K562 (cell line): Measurements from ENCODE around the gene CATSPER1. TPM values are rescaled to one million over a fixed set of nuclear protein-coding genes. Genes with fewer than 3 reads are reported as not detected.
A peak's percentile ranks its signal among the peaks of the same experiment; 100 is the strongest.

ENCODE experiments used
- ARID2 ChIP-seq: fragments of 450-650 bp; IDR thresholded peaks from 2 replicates; pipeline ENCODE4 v1.6.1; 2017; ENCODE audit warnings: antibody characterized with exemption, mild to moderate bottlenecking
- BACH1 ChIP-seq: fragments of 200-800 bp; sonication (Bioruptor generic); IDR thresholded peaks from 2 replicates; pipeline ENCODE4 v1.6.1; 2016; ENCODE audit warnings: missing genetic modification characterization, missing compliant biosample characterization
- C11orf30 ChIP-seq: fragments of 450-650 bp; IDR thresholded peaks from 2 replicates; pipeline ENCODE4 v1.6.1; 2016; ENCODE audit warnings: low read depth, mild to moderate bottlenecking
- CBX8 ChIP-seq: fragments of 200-600 bp; sonication (generic); IDR thresholded peaks from 2 replicates; pipeline ENCODE4 v1.6.1; 2012; ENCODE audit warnings: borderline replicate concordance, mixed run types, low read depth, mild to moderate bottlenecking, moderate library complexity, mixed read lengths, low read length, control low read depth, inconsistent platforms; ENCODE audit not compliant: poor library complexity, severe bottlenecking; ENCODE audit errors: extremely low read depth
- ERF ChIP-seq: fragments of 450-650 bp; formaldehyde crosslinking; IDR thresholded peaks from 2 replicates; pipeline ENCODE4 v1.4.0; 2020; ENCODE audit warnings: mild to moderate bottlenecking, mixed read lengths
- FOXK2 ChIP-seq, 2 experiments: fragments of 450-650 bp; IDR thresholded peaks in 1 of 2; conservative IDR thresholded peaks in 1 of 2; 2 replicates each; pipeline ENCODE4 v1.6.1; 2016; ENCODE audit warnings: low read depth in 2 of 2, mild to moderate bottlenecking in 1 of 2
- FOXM1 ChIP-seq, 2 experiments: fragments of 450-650 bp in 1 of 2; sonication (generic) in 1 of 2; formaldehyde crosslinking in 1 of 2; IDR thresholded peaks; 2 replicates each; pipeline versions ENCODE4 v1.6.1 to v1.9.0; 2017 to 2022; ENCODE audit warnings: low read depth in 2 of 2, mild to moderate bottlenecking in 2 of 2, missing genetic modification reagents in 1 of 2, moderate library complexity in 1 of 2
- GTF2E2 ChIP-seq: fragments of 200-800 bp; sonication (Bioruptor generic); IDR thresholded peaks from 2 replicates; pipeline ENCODE4 v1.6.1; 2016; ENCODE audit warnings: missing genetic modification characterization, missing compliant biosample characterization
- ILF3 ChIP-seq: fragments of 450-650 bp; IDR thresholded peaks from 2 replicates; pipeline ENCODE4 v1.6.1; 2018; ENCODE audit warnings: antibody characterized with exemption, mild to moderate bottlenecking, moderate library complexity, borderline replicate concordance
- KAT7 ChIP-seq: sonication (generic); formaldehyde crosslinking; IDR thresholded peaks from 2 replicates; pipeline ENCODE4 v1.8.0; 2022; ENCODE audit warnings: missing genetic modification reagents, mild to moderate bottlenecking, borderline replicate concordance
- KDM5B ChIP-seq: fragments of 200-600 bp; sonication (generic); IDR thresholded peaks from 2 replicates; pipeline ENCODE4 v1.6.1; 2012; ENCODE audit warnings: low read depth, mild to moderate bottlenecking, moderate library complexity, low read length, control low read depth, inconsistent platforms; ENCODE audit not compliant: insufficient replicate concordance
- MCM7 ChIP-seq, 2 experiments: fragments of 450-650 bp; IDR thresholded peaks; 2 replicates each; pipeline ENCODE4 v1.6.1; 2016 to 2018
- NFRKB ChIP-seq: fragments of 450-650 bp; IDR thresholded peaks from 2 replicates; pipeline ENCODE4 v1.6.1; 2016; ENCODE audit warnings: low read depth
- RBM34 ChIP-seq: fragments of 200-400 bp; formaldehyde crosslinking; IDR thresholded peaks from 2 replicates; pipeline ENCODE4 v1.6.1; 2018; ENCODE audit warnings: low read length, borderline replicate concordance; ENCODE audit not compliant: insufficient read depth
- SLC30A9 ChIP-seq: fragments of 250-450 bp; sonication (Bioruptor Pico); IDR thresholded peaks from 2 replicates; pipeline ENCODE4 v1.8.0; 2022; ENCODE audit warnings: mild to moderate bottlenecking, moderate library complexity
- SMAD2 ChIP-seq: fragments of 150-350 bp; IDR thresholded peaks from 2 replicates; pipeline ENCODE4 v1.6.1; 2014; ENCODE audit warnings: low read depth, mild to moderate bottlenecking, low read length
- SMARCB1 ChIP-seq: IDR thresholded peaks from 2 replicates; pipeline ENCODE4 v1.6.1; 2011; ENCODE audit warnings: improper control_type of control experiment, low read depth; ENCODE audit not compliant: insufficient read length
- SREBF1 ChIP-seq: fragments of 150-350 bp; IDR thresholded peaks from 2 replicates; pipeline ENCODE4 v1.6.1; 2014; ENCODE audit warnings: antibody characterized with exemption, low read depth, low read length, borderline replicate concordance
- SRSF3 ChIP-seq: fragments of 200-400 bp; formaldehyde crosslinking; IDR thresholded peaks from 2 replicates; pipeline ENCODE4 v1.6.1; 2016; ENCODE audit warnings: mild to moderate bottlenecking, low read length, moderate library complexity; ENCODE audit not compliant: insufficient read depth
- TEAD1 ChIP-seq, 2 experiments: fragments of 450-650 bp in 1 of 2; sonication (generic) in 1 of 2; formaldehyde crosslinking; IDR thresholded peaks; 2 replicates each; pipeline versions ENCODE4 v1.4.0 to v1.8.0; 2020 to 2022; ENCODE audit warnings: mild to moderate bottlenecking in 2 of 2, missing genetic modification reagents in 1 of 2
- U2AF2 ChIP-seq: fragments of 200-400 bp; formaldehyde crosslinking; optimal IDR thresholded peaks from 2 replicates; pipeline ENCODE3; 2017; ENCODE audit warnings: low read depth, mild to moderate bottlenecking, low read length
- XRCC4 ChIP-seq: IDR thresholded peaks from one replicate; pipeline ENCODE4 v1.6.1; 2011; ENCODE audit not compliant: insufficient read depth, insufficient read length; ENCODE audit errors: extremely low read depth
- ZC3H11A ChIP-seq: IDR thresholded peaks from 2 replicates; pipeline ENCODE4 v1.6.1; 2012; ENCODE audit warnings: low read depth, low read length, improper control_type of control experiment
- ZNF785 ChIP-seq: fragments of 250-450 bp; sonication (Bioruptor Pico); IDR thresholded peaks from 2 replicates; pipeline ENCODE4 v1.4.0; 2020; ENCODE audit warnings: mild to moderate bottlenecking
- polyA plus RNA-seq, 8 experiments: library from polyadenylated mRNA; depleted of rRNA in 4 of 8; stranded (reverse) in 5 of 8; unstranded in 3 of 8; fragments of >200 nt; fragmentation: Nextera tagmentation in 2 of 8; fragmentation: Illumina TruSeq in 1 of 8; extraction: Ambion mirVana in 2 of 8; extraction: Trizol in 1 of 8; gene quantifications; 2 replicates each; pipeline versions ENCODE4 v1.2.1 to v1.2.3, GENCODE V29; 2011 to 2014; ENCODE audit warnings: inconsistent platforms in 1 of 8, missing spikeins in 1 of 8
- total RNA-seq, 7 experiments: library from RNA; depleted of rRNA in 6 of 7; stranded (reverse); fragments of >200 nt in 6 of 7; fragmentation: Illumina TruSeq in 2 of 7; extraction: Trizol in 2 of 7; gene quantifications; 2 replicates each; pipeline versions ENCODE4 v1.2.1 to v1.2.3, GENCODE V29; 2011 to 2021; ENCODE audit warnings: low replicate concordance in 1 of 7
- TF ChIP-seq, protein P1 (sequence below): fragments of 450-650 bp; IDR thresholded peaks from 2 replicates; pipeline ENCODE4 v1.6.1; 2014; ENCODE audit warnings: low read depth, mild to moderate bottlenecking, moderate library complexity, borderline replicate concordance
- TF ChIP-seq, protein P2 (sequence below): sonication (generic); formaldehyde crosslinking; IDR thresholded peaks from 2 replicates; pipeline ENCODE4 v1.8.0; 2022; ENCODE audit warnings: mild to moderate bottlenecking, low read depth, missing genetic modification reagents

CATSPER1 gene
- total and polyA plus RNA-seq, 9 of the 15 experiments (the other 6 are each of a cell fraction or from before 2014, with no cell fraction given), result 0.21 to 3.3 (median 0.76) TPM

- peak; percentile 94 to 95 for TF ChIP-seq FOXK2 (conservative IDR thresholded peaks at IDR 0.05 in 1 of 2, IDR thresholded peaks at IDR 0.05 in 1 of 2; ENCODE audit: low read depth in 2 of 2)
- TF ChIP-seq NFRKB, result peak; percentile 90
- no peak for TF ChIP-seq ARID2
- TF ChIP-seq U2AF2, result no peak
- TF ChIP-seq RBM34, result no peak
- TF ChIP-seq SLC30A9, result no peak
- peak; percentile 61 to 82 for TF ChIP-seq TEAD1 (CRISPR knock-in tag; IDR thresholded peaks at IDR 0.05)
- TF ChIP-seq ZNF785, result no peak
- no peak for TF ChIP-seq ILF3
- no peak for TF ChIP-seq BACH1 (tag)
- no peak for TF ChIP-seq SREBF1
- peak; percentile 91 for TF ChIP-seq KDM5B
- no peak for TF ChIP-seq SMAD2
- TF ChIP-seq, protein P1, sequence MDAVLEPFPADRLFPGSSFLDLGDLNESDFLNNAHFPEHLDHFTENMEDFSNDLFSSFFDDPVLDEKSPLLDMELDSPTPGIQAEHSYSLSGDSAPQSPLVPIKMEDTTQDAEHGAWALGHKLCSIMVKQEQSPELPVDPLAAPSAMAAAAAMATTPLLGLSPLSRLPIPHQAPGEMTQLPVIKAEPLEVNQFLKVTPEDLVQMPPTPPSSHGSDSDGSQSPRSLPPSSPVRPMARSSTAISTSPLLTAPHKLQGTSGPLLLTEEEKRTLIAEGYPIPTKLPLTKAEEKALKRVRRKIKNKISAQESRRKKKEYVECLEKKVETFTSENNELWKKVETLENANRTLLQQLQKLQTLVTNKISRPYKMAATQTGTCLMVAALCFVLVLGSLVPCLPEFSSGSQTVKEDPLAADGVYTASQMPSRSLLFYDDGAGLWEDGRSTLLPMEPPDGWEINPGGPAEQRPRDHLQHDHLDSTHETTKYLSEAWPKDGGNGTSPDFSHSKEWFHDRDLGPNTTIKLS, result peak; percentile 98
- TF ChIP-seq KAT7 (CRISPR knock-in tag), result peak; percentile 79
- TF ChIP-seq, protein P2, sequence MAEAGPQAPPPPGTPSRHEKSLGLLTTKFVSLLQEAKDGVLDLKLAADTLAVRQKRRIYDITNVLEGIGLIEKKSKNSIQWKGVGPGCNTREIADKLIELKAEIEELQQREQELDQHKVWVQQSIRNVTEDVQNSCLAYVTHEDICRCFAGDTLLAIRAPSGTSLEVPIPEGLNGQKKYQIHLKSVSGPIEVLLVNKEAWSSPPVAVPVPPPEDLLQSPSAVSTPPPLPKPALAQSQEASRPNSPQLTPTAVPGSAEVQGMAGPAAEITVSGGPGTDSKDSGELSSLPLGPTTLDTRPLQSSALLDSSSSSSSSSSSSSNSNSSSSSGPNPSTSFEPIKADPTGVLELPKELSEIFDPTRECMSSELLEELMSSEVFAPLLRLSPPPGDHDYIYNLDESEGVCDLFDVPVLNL (CRISPR knock-in tag), result no peak
- TF ChIP-seq FOXM1 (IDR thresholded peaks at IDR 0.05; ENCODE audit: low read depth), result peak; percentile 65
- peak; percentile 85; the same call in 1 of the 2 replicates for TF ChIP-seq FOXM1 (CRISPR knock-in tag; IDR thresholded peaks at IDR 0.05; ENCODE audit: low read depth)
- no peak for TF ChIP-seq ERF (CRISPR knock-in tag)
- no peak for TF ChIP-seq XRCC4
- peak; percentile 99 for TF ChIP-seq GTF2E2 (tag)
- TF ChIP-seq CBX8, result no peak
- peak; percentile 99 for TF ChIP-seq C11orf30
- peak; percentile 88 for TF ChIP-seq ZC3H11A
- no peak for TF ChIP-seq SMARCB1
- no peak for TF ChIP-seq SRSF3
- no peak for TF ChIP-seq MCM7 (IDR thresholded peaks at IDR 0.05)
Observed at GRCh38 chr11:66001942-66002647, 24.2 kb downstream of the CATSPER1 start, which contains the start of the genes BANF1 and EIF1AD (continued).
